Activated T-helper 1 cell treated with anti-CD3 and anti-CD28 coated beads, Interleukin-2, amount 50 U/mL, for 16 hours (primary cell): ENCODE data around the gene USP35.
A peak's percentile ranks its signal among the peaks of the same experiment; 100 is the strongest.

Source experiments
- DNase-seq, 2 donors: peaks; one replicate each; pipeline ENCODE4 v3.0.0-alpha.2; 2020; ENCODE audit warnings: low read depth in 1 of 2, low spot score in 1 of 2

Gene USP35

DNA sequence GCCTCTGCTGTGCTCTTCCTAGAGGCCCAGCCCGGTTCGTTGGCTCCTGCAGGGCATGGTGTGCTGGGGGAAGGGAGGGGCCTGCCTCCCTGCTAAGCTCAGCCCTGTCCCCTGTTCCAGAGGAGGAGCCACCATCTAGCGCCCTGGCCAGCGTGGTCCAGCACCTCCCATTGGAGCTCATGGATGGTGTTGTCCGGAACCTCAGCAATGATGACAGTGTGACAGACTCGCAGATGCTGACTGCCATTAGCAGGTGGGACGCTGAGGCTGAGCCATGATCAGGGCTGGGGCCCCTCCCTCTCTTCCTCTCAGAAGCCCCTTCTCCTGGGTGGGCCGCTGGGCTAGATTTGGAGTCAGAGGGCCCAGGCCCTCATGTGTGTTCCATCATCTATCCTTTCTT lies 9.1 kb downstream of the USP35 start:
- DNase-seq, result no peak

DNA sequence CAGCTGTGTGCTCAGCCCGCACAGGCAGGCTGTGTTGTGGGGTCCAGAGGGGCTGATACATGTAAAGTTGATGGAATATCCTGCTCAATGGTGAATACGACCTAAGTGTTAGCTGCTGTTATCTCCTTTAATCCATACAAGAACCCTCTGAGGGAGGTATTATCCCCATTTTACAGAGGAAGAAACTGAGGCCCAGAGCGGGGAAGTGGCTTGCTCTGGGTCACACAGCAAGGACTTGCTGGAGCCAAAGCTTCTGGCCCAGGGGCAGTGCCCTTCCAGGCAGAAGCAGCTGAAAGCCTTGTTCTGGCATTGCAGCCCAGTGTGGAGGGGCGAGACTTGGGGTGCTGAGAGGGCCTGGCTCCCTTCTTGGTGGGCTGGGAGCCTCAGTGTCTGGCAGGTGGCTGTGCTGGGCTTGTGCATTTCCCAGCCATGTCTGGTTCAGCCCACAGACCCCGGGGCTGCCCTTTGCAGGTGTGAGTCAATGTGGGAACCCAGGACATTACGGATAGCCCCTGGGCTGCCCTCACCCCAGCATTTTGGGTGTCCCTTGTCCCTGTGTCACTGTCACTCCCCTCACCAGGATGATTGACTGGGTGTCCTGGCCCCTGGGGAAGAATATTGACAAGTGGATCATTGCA lies 10.4 kb downstream of the USP35 start:
- DNase-seq, result no peak

DNA sequence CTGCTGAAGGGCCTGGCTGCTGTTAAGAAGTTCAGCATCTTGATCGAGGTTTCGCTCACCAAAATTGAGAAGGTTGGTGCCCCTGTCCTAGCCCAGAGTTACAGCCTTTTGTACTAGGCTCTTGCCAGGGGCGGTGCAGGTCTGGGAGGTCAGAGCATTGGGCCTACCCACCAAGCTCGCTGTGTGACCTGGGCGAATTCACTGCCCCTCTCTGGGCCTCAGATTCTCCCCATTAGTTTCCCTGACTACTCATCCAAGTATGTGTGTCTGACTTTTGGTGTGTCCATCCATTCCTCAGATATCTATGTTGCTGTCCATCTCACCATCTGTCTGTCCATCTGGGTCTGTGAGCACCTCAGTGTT lies 10.9 kb downstream of the USP35 start:
- no peak for DNase-seq

DNA sequence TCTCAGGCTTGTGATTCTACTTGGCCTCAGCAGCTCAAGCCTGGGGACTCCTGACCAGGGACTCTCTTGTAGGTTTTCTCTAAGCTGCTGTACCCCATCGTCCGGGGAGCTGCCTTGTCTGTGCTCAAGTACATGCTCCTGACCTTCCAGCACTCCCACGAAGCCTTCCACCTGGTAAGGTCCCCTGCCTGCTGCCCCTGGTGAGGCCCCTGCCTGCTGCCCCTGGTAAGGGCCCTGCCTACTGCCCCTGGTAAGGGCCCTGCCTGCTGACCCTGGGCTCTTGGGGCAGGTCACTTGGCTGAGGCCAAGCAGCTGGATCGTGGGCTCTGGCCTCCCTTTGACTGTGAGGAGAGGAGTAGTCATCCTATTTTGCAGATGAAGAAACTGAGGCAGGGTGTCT lies 11.3 kb downstream of the USP35 start:
- no peak for DNase-seq

DNA sequence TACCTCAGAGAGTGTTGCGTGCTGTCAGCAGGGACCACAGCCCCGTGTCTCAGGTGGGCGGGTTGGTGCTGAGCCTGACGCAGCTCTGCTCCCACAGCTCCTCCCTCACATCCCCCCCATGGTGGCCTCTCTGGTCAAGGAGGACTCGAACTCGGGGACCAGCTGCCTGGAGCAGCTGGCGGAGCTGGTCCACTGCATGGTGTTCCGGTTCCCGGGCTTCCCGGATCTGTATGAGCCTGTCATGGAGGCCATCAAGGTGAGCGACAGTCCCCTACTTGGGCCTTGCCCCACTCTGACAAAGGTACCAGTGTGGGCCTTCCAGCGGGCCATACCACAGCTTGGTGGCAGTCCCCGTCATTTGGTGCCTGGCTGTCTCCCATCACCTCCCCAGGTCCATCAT lies 11.8 kb downstream of the USP35 start:
- no peak for DNase-seq

DNA sequence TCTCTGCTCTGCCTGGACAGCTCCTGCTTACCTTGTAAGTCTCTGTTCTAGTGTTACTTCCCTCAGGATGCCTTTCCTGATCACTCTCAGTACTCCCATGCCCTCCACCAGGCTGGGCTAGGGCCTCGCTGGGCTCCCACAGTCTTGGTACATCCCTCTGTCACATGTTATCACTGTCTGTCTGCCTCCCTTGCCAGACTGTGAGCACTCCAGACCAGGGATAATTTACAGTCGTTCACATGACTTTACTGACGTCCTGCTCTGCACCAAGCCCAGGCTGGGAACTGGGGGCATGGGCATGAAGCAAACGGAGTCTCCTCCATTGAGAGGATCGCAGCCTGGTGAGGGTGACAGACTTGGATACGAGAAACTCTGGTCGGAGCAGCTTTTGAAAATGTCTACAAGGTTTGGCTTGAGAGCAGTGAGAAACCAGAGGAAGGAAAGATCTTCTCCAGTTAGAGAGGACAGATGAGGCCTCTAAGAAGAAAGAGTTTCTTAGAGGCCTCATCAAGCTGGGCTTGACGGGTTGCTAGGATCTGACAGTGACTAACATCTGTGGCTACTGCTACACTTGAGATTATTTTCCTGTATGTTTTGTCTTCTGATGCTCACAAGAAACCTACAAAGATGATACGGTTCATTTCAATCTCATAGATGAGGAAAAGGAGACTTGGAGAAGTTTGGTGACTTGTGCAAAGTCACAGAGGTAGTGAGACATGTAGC lies 12.5 kb downstream of the USP35 start:
- DNase-seq, result no peak

DNA sequence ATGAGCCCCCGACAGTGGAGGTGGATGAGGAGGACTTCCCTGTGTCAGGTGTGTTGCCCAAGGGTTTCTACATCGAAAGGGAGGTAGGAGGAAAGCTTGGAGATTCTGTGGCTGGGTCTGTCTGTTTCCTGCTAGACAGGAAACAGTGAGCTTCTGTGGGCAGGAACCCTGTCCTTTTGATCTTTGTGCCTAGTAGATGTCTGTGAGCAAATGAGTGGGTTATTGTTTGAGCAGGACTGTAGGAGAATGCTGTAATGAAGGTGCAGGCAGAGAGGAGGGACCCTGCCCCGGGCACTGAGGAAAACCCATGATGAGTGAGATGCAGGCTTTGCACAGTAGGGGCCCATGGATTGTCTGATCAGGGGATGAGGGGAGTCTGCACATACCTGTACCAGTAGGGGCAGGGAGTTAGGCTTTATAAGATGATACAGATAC lies 14.0 kb downstream of the USP35 start:
- peak; percentile 22 to 30 for DNase-seq

DNA sequence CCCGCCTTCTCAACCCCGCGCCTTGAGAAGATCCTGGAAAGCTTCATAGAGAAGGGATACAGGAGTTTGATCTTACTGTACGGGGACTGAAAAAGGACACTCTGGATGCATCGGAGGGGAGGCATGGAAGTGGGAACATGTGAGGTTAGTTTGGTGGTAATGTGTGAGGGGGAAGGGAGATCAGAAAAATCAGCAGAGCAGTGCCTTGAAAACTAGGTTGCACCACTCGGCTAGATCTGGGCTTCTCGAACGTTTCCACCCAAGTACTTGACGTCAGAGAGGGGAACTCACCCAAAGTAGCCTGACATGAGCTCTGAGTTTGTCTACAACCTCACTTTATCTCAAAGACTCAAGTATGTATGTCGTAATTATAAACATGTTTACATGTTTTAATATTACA lies 14.5 kb downstream of the USP35 start:
- no peak for DNase-seq

DNA sequence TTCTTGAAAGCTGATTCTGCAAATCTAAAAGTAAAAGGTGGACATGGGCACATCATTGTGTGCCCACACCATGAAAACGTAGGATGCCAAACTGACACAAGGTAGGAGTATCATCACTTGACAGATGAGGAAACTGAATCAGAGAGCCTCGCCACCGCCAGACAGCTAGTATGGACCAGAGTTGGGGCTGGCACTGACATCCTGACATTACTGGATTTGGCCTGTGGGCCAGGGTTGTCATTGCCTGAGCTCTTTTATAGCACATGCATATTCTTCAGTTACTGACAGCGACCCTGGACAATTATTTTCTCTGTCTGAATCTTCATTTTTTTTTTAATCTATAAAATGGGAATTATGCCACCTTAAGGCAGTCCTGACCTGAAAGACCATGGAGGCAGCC lies 16.5 kb downstream of the USP35 start:
- DNase-seq, result no peak

DNA sequence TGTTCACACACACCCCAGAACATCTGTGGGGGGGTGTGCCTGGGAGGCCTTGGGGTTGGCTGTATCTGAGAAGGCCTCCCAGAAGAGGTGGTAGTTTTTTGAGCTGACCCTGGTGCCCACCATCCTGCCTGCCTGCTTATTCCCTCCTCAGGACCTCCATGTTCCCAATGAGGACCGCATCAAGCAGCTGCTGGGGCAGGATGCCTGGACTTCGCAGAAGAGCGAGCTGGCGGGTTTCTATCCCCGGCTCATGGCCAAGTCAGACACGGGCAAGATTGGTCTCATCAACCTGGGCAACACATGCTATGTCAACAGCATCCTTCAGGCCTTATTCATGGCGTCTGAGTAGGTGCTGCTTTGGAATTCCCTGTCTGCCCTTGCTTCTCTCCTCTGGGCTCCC lies 17.0 kb downstream of the USP35 start:
- no peak for DNase-seq

DNA sequence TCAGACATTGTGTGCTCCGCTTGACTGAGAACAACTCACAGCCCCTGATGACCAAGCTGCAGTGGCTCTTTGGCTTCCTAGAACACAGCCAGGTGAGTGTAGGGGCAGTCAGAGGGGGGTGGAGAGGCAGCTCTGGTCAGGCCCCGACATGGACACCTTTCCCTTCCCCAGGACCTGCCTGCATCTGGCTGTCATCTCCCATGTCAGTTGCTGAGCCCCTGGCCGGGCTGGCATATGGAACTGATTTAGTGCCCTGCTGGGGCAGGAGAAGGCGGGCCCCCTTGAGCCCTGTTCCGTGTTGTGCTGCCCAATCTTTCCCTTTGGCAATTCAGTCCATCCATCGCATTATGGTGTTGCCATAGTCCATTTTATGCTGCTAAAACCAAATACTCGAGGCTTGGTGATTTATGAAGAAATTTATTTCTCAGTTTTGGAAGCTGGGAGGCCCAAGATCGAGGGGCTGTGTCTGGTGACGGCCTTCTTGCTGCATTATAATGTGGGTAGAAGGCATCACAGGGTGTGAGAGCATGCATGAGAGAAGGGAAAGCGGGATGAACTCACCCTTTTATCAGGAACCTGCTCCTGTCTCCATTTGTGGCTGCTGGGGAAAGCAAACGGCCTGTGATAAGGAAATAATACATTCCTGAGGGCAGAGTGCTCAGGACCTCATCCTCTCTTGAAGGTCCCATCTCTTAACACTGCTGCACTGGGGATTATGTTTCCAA lies 19.0 kb downstream of the USP35 start:
- DNase-seq, result no peak

DNA sequence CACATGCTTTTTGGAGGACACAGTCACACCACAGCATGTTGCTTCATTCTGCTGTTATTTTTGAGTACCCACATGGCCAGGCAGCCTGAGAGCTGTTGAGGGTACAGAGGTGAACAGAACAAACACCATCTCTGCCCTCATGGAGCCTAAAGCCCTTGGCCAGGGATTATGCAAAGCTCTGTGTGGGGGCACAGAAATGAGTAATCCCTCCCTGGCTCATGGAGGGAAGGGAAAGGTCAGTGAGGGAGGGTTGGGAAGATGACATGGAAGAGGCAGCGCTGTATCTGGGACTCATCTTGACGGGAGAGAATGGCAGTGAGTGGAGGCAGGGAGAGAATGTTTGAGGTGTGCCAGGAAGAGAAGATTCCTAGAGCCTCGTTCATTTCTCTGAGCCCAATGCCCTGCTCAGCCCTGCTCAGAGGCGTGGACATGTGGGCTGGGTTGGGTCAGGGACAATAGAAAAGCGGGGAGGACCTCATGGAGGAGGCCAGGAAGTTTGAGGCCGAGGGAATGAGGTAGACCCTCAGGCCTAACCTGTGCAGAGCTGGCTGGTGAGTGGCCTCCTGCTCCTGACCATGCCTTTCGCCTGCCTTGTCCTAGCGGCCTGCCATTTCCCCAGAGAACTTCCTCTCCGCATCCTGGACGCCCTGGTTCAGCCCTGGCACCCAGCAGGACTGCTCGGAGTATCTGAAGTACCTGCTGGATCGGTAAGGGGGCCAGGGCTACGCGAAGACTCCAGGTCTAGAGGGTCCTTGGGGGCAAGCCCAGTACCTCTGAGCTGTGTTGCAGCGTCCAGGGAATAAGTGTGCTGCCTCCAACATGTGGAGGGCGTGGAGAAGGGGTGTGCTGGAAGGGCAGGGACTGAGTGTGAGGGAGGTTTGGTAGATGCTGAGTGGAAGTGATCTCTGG lies 19.8 kb downstream of the USP35 start:
- no peak for DNase-seq

DNA sequence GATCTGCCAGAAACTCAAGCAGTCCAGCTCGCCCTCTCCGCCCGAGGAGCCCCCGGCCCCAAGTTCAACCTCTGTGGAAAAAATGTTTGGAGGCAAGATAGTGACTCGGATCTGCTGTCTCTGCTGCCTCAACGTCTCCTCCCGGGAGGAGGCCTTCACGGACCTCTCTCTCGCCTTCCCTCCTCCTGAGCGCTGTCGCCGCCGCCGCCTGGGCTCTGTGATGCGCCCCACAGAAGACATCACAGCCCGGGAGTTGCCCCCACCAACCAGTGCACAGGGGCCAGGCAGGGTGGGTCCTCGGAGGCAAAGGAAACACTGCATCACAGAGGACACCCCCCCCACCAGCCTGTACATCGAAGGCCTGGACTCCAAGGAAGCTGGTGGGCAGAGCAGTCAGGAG lies 20.8 kb downstream of the USP35 start:
- DNase-seq, result no peak

DNA sequence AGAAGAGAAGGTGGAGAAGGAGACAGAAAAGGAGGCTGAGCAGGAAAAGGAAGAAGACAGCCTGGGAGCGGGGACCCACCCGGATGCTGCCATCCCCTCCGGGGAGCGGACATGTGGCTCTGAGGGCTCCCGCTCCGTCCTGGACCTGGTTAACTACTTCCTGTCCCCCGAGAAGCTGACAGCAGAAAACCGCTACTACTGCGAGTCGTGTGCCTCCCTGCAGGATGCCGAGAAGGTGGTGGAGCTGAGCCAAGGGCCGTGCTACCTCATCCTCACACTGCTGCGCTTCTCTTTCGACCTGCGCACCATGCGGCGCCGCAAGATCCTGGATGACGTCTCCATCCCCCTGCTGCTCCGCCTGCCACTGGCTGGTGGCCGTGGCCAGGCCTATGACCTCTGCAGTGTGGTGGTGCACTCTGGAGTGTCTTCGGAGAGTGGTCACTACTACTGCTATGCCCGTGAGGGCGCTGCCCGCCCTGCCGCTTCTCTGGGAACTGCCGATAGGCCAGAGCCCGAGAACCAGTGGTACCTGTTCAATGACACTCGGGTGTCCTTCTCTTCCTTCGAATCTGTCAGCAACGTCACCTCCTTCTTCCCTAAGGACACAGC lies 21.4 kb downstream of the USP35 start:
- DNase-seq, result no peak

DNA sequence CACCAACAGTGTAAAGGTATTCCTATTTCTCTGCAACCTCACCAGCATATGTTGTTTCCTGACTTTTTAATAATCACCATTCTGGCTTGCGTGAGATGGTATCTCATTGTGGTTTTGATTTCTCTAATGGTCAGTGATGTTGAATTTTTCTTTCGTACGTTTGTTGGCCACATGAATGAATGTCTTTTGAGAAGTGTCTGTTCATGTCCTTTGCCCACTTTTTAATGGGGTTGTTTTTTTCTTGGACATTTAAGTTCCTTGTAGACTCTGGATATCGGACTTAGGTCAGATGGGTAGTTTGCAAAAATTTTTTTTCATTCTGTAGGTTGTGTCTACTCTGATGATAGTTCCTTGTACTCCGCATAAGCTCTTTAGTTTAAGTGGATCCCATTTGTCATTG lies 22.8 kb downstream of the USP35 start:
- no peak for DNase-seq

DNA sequence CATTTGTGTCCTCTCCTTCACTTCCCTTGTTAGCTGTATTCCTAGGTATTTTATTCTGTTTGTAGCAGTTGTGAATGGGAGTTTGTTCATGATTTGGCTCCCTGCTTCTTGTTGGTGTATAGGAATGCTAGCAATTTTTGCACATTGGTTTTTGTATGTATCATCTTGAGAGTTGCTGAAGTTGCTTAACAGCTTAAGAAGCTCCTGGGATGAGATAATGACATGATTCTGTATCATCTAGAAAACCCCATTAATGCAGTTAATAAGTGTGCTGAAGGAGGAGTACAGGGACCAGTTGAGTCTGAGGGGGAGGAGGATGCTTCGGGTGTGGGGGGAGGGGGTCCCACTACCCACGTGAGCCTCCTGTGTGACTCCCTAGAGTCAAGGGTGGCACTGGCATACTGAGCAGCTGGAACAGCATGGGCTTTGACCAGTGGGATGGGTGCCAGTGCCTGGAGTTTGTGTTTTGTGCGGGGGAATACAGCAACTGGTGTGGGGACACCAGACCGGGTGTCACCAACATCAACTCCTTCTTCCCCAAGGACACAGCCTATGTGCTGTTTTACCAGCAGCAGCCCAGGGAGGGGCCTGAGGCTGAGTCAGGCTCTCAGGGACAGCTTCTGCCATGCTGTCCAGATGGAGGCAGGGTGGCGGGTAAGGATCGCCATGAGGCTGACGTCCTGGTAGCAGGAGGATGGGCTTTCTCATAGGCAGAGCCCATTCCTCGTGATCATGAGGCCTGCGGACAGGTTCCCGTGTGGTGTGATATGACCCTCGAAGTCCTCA lies 24.1 kb downstream of the USP35 start:
- no peak for DNase-seq

DNA sequence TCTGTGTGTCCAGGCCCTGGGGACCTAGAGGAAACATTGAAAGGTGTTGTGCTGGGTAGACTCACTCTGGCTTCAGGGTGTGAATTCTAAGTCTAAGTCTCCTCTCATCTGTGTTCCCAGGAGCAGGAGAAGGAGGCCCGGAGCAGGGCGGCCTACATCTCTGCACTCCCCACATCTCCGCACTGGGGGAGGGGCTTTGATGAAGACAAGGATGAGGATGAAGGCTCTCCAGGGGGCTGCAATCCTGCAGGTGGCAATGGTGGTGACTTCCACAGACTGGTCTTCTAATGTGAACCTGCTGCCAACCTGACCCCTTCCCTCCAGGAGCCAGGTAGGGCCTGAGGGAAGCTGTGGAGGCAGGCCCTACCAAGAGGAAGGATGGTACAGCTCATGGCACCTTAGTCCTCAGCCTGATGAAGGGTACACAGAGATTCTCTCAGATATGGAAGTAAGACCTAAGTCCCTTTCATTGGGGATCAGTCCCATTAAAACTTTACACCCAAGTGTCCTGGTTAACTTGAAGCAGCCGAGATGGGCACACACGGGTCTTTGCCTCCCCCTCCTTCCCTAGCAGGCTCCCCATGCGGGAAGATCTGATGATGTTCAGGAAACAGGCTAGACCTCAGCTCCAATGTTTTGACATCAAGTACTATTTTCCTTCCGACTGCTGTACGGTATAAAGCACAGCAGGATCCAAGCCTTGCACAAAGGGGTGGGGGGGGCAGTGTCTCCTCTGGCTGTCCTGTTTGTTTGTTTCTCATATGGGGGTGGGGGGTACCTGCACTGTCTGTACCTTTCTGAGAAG lies 25.0 kb downstream of the USP35 start:
- DNase-seq, result no peak

DNA sequence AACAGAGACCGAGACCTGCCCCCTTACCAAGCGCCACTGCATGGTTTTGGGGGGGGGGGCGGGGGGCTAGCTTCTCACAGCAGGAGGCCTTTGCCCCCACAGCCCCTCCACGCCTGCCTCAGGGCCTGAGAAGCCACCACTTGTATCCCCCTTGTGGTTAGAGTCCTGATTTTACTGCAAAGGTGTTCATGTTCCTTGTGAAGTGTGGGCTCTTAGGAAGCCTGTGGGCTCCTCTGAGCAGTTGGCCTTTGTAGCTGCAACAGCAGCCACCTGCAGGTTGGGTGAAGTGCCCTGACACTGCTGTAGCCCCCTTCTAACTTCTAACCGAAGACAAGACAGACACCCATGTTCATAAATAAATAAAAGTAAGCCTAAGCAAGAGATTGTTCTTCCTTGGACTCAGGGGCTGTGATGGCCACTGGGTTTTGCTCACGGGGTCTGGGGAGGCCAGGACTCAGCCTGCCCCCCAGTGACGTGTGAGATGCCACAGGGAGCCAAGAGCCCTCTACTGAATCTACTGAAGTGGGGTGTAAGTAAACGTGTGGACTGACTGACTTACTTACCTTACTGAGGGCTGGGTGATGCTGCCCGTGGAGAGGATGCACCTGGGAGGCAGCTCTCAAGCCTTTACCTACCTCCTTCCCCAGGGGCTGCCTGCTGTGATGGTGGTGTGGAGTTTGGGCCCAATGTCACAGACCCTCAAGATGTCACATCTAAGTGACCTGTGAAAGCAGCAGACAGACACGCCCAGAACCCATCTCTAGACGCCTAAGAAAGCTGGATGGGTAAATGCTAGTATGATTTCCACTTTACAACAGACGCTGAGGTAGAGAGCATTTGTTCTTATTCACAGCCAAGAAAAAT lies 25.8 kb downstream of the USP35 start:
- no peak for DNase-seq
